Chondrocyte (in vitro differentiated cells): ENCODE data around the gene RPL22. TPM values are rescaled to one million over a fixed set of nuclear protein-coding genes. Genes with fewer than 3 reads are reported as not detected.

Experiments used
- DNase-seq: peaks from one replicate; pipeline ENCODE4 v3.0.0; 2021; ENCODE audit warnings: mixed read lengths, low spot score
- H3K27ac Mint-ChIP-seq: one replicate; pipeline ENCODE4 v1.8.0; 2021; ENCODE audit warnings: mild to moderate bottlenecking, moderate library complexity, mixed read lengths; ENCODE audit not compliant: unreplicated experiment
- H3K27me3 Mint-ChIP-seq: 2 replicates; pipeline ENCODE4 v1.8.0; 2021; ENCODE audit warnings: low read depth, mixed read lengths
- H3K36me3 Mint-ChIP-seq: 2 replicates; pipeline ENCODE4 v1.8.0; 2021; ENCODE audit warnings: low read depth, mixed read lengths
- H3K4me1 Mint-ChIP-seq: 2 replicates; pipeline ENCODE4 v1.8.0; 2021; ENCODE audit warnings: low read depth, mild to moderate bottlenecking, mixed read lengths
- H3K4me3 Mint-ChIP-seq: one replicate; pipeline ENCODE4 v1.8.0; 2021; ENCODE audit warnings: mild to moderate bottlenecking, moderate library complexity, mixed read lengths; ENCODE audit not compliant: unreplicated experiment
- H3K9me3 Mint-ChIP-seq: 2 replicates; pipeline ENCODE4 v1.8.0; 2021; ENCODE audit warnings: low read depth, mixed read lengths
- CTCF ChIP-seq: fragments of 200-600 bp; sonication (generic); IDR thresholded peaks from 2 replicates; pipeline ENCODE4 v1.5.0; 2021; ENCODE audit warnings: antibody characterized with exemption, mild to moderate bottlenecking, moderate library complexity
- total RNA-seq: library from RNA; stranded (reverse); gene quantifications from 3 replicates; pipeline ENCODE4 v1.2.1, GENCODE V29; 2021

Gene RPL22
- total RNA-seq, 1 donor from 2014 or later, result 220 TPM

GRCh38 chr1:6218375-6219164 lies 19.2 kb upstream of the RPL22 start:
- no peak overlapping the region for H3K4me3 Mint-ChIP-seq
- no peak for DNase-seq
- H3K27ac Mint-ChIP-seq, result no peak overlapping the region
- H3K27me3 Mint-ChIP-seq, result no peaks in the 10 kb centered on the region
- TF ChIP-seq CTCF, result no peak
- H3K36me3 Mint-ChIP-seq, result peaks cover 13% of the 10 kb centered on the region
- no peaks in the 10 kb centered on the region for H3K9me3 Mint-ChIP-seq
- peaks cover 8% of the 10 kb centered on the region for H3K4me1 Mint-ChIP-seq

DNA sequence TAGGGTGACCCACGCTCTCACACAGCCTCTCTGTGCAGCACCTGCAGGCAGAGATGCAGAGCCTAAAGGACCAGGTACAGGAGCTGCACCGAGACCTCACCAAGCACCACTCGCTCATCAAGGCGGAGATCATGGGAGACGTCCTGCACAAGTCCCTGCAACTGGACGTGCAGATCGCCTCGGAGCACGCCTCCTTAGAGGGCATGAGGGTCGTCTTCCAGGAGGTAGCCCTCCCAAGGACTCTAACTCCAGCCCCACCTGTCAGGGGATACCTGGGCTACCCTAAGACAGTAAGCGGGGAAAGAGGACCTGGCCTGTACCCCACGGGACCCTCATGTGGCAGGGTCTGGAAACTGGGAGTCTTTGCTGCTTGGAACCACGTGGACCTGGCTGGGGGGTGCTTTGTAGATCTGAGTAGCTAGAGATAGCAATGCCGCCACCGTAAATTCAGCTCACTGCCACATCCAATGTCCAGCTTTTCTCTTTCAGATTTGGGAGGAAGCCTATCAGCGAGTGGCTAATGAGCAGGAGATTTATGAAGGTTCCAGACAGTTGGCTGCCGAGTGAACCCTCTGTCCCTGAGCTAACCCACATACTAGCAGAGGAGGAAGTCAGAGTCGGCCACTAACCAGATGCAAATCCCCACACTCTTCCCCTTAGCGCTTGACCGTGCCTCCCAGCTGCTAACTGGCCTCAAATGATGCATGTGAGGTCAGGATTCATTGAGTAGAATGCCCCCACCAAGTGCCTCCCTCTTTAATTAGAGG lies 13.0 kb upstream of the RPL22 start:
- TF ChIP-seq CTCF, result no peak
- H3K36me3 Mint-ChIP-seq, result peaks cover 12% of the 10 kb centered on the region
- no peaks in the 10 kb centered on the region for H3K27me3 Mint-ChIP-seq
- H3K27ac Mint-ChIP-seq, result no peak overlapping the region
- DNase-seq, result no peak
- peaks cover 15% of the 10 kb centered on the region for H3K4me1 Mint-ChIP-seq
- H3K4me3 Mint-ChIP-seq, result no peak overlapping the region
- H3K9me3 Mint-ChIP-seq, result no peaks in the 10 kb centered on the region

GRCh38 chr1:6211731-6212130 lies 12.3 kb upstream of the RPL22 start:
- no peak overlapping the region for H3K4me3 Mint-ChIP-seq
- no peaks in the 10 kb centered on the region for H3K27me3 Mint-ChIP-seq
- peaks cover 21% of the 10 kb centered on the region for H3K4me1 Mint-ChIP-seq
- no peak for DNase-seq
- H3K9me3 Mint-ChIP-seq, result no peaks in the 10 kb centered on the region
- peaks cover 11% of the 10 kb centered on the region for H3K36me3 Mint-ChIP-seq
- no peak overlapping the region for H3K27ac Mint-ChIP-seq
- no peak for TF ChIP-seq CTCF

DNA sequence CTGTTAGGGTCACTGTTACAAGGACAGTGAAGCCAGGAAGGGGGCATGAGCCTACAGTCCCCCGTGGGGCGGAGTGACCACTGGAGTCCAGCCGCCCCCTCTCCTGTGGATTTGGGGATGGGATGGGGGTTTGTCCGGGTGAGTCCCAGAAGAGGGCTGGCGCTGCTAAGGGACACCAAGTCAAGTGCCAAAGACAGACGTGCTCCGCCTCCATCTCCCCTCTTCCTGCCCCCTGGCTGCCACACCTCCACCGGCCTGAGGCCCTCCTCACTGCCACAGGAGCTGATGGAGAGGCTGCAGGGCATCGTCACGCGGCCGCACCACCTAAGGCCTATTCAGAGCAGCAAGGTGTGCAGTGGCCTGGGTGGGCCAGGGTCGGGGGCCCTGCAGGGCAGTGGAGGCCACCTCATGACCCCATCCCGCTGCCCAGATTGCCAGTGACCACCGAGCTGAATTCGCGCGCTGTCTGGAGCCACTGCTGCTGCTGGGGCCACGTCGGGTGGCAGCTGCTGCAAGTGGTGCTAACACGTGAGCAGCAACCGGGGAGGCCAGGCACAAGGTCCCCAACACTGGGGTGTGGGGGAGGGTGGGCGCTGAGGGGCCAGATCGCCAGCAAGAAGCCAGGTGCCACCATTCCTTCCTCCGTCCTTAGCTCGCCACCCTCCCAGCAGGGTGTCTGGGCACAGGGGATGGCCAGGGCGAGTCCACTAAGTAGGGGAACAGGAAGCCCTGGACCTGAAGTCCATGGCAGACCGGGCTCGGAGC lies 11.4 kb upstream of the RPL22 start:
- Mint-ChIP-seq H3K36me3 (peaks cover 8% of the 10 kb centered on the region), H3K9me3 (no peaks in the 10 kb centered on the region), H3K27ac (no peak overlapping the region), H3K27me3 (no peaks in the 10 kb centered on the region), H3K4me3 (no peak overlapping the region), H3K4me1 (peaks cover 23% of the 10 kb centered on the region)
- DNase-seq, result no peak
- no peak for TF ChIP-seq CTCF
